Activated naive CD4-positive, alpha-beta T cell treated with anti-CD3 and anti-CD28 coated beads, Interleukin-2, amount 50 U/mL, for 72 hours (primary cell): ENCODE results near the gene RARS2. TPM values are rescaled to one million over a fixed set of nuclear protein-coding genes. Genes with fewer than 3 reads are reported as not detected.
"Not testable (repeated sequence)": the region's sequence is repeated elsewhere in the genome, so short reads cannot be mapped to it uniquely, and the experiment has no call there.

Experiments
- ATAC-seq, 2 donors: fragments of 150-1000 bp; cut with Tn5 transposase; 2 replicates each; pipeline ENCODE4 v1.10.0; 2021; ENCODE audit warnings: mild to moderate bottlenecking in 2 of 2, moderate library complexity in 2 of 2
- DNase-seq, 2 donors: peaks; one replicate each; pipeline ENCODE4 v3.0.0; 2021 to 2022; ENCODE audit warnings: low spot score in 2 of 2
- H3K27ac Mint-ChIP-seq, 2 donors: one replicate each; pipeline ENCODE4 v1.8.0; 2022; ENCODE audit warnings: mild to moderate bottlenecking in 2 of 2, mixed read lengths in 2 of 2
- H3K36me3 Mint-ChIP-seq, 2 donors: one replicate each; pipeline ENCODE4 v1.8.0; 2022; ENCODE audit warnings: mixed read lengths in 2 of 2
- H3K9me3 Mint-ChIP-seq, 2 donors: one replicate each; pipeline ENCODE4 v1.8.0; 2022; ENCODE audit warnings: mixed read lengths in 2 of 2
- total RNA-seq, 2 donors: library from RNA; stranded (reverse); gene quantifications; one replicate each; pipeline ENCODE4 v1.2.3, GENCODE V29; 2022

Gene RARS2, protein sequence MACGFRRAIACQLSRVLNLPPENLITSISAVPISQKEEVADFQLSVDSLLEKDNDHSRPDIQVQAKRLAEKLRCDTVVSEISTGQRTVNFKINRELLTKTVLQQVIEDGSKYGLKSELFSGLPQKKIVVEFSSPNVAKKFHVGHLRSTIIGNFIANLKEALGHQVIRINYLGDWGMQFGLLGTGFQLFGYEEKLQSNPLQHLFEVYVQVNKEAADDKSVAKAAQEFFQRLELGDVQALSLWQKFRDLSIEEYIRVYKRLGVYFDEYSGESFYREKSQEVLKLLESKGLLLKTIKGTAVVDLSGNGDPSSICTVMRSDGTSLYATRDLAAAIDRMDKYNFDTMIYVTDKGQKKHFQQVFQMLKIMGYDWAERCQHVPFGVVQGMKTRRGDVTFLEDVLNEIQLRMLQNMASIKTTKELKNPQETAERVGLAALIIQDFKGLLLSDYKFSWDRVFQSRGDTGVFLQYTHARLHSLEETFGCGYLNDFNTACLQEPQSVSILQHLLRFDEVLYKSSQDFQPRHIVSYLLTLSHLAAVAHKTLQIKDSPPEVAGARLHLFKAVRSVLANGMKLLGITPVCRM
- 10 to 100 TPM; 22.5 to 27.3 TPM for total RNA-seq

DNA sequence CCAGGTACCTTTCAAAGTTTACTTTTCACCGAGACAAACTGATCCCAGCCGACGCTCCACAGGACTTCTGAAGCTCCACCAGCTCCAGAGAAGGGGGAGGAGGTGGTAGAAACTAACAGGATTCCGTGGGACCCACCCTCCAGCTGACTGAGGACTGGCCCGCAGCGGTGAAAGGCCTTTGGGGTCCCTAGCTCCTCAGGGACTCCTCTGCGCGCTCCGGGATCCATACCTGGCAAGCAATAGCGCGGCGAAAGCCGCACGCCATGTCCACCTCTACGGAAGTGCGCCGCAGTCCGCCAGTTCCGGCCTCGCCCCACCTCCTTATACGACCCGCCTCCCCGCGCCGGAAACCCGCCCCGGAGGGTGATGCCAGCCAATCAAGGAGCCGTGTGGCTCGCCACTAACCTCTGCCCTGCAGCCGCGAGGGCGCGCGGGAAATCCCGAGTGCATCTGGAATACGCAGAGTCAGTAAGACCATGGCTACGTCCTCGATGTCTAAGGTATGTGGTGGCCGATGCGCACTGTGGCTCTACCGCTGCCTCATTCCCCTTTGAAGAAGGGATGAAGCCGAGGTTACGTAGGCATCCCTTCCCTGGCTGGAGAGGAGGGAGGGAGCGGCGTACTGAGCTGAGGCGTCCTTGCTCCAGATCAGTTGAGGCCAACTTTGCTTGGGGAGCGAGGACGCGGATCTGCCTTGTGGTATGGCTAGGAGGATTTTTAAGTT, at the start of gene RARS2, which contains the start of gene ORC3:
Gene RARS2 (minus strand): TSS at position 295 of the 724 bp plus-strand sequence. CDS start 30 bp downstream, at position 265.
Gene ORC3 (plus strand): TSS at position 443 of the 724 bp plus-strand sequence. CDS start 34 bp downstream, at position 477.
- Mint-ChIP-seq H3K36me3 (peaks cover 22 to 32% of the 10 kb centered on the region in 2 donors), H3K27ac (peak within 1 kb of the TSS; percentile 96 to 97), H3K9me3 (no peaks in the 10 kb centered on the region)
- DNase-seq (peak; percentile 94 to 97), ATAC-seq (peak; percentile 98 to 100)

DNA sequence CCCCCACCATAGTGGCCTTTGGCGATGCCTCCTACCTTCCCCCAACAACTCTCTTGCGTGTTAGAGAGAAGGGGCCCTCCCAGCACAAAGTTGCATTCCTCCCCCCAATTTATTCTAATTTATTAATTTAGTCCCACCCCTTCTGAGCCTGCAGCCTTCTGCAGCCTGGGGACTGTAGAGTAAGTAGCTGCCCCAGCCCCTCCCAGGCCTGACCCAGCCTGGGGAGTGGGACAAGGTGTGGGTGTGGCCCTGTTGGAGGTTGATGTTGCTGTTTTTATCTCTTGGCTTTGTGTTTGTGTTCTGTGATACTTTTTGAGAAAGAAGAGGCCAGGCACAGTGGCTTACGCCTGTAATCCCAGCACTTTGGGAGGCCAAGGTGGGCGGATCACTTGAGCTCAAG, 49.6 kb upstream of the RARS2 start:
- H3K27ac Mint-ChIP-seq = no peak overlapping the region
- no peak for ATAC-seq
- no peak for DNase-seq
- peaks cover 5 to 9% of the 10 kb centered on the region in 2 donors for H3K36me3 Mint-ChIP-seq
- no peaks in the 10 kb centered on the region for H3K9me3 Mint-ChIP-seq

DNA sequence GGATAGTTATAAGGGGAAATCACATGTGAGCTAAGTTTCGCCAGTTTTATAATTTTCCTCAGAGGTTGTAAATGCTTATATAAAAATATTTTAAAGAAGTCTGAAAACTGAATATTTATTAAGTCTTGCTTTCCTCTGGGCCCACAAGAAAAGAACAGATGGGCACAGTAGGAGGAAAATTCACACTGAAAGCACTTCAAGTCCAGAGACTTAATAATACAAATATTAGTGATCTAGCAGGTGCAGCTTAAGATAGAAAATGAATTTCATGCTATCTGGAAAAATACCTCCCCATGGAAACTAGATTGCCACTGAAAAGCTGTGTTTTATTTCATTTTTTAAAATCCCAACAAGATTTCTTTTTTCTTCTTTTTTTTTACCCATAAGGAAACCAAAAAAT, 47.3 kb upstream of the RARS2 start:
- ATAC-seq (no peak), DNase-seq (no peak)
- Mint-ChIP-seq H3K9me3 (no peaks in the 10 kb centered on the region), H3K27ac (no peak overlapping the region), H3K36me3 (peaks cover 5 to 11% of the 10 kb centered on the region in 2 donors)

DNA sequence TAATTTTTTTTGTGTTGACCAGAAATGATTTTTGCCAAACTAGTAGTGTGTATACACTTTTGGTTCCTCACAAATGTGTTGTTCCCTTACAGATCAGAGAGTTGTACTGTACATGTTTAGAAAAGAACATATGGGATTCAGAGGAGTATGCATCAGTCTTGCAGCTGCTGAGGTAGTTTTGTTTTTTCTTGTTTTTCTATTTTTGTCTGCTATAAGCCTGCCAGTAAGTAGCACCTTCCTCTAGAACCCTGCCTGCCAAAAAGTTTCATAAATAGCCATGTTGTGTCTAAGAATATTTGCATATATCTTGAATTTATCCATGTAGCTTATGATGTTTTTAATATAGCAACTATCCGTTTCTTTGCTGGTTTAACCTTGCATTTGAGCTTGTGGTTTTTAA, 46.5 kb upstream of the RARS2 start:
- Mint-ChIP-seq H3K9me3 (no peaks in the 10 kb centered on the region), H3K36me3 (peaks cover 5 to 14% of the 10 kb centered on the region in 2 donors), H3K27ac (no peak overlapping the region)
- DNase-seq (no peak), ATAC-seq (no peak)

DNA sequence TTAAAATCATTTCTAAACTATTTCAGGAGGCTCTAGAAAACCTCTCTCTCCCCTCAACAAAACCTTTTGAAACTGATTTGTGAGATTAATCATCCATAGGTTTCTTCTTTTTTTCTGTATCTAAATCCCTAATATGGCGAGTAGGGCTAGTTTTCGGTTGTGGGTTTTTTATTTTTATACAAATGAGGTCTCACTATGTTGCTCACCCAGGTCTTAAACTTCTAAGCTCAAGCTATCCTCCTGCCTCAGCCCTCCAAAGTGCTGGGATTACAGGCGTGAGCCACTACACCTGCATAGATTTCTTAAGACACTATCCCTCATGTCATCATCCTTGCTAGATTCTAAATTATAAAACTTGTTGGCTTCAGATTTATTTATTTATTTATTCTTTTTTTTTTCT, 44.1 kb upstream of the RARS2 start:
- H3K36me3 Mint-ChIP-seq = peaks cover 5 to 14% of the 10 kb centered on the region in 2 donors
- H3K9me3 Mint-ChIP-seq = no peaks in the 10 kb centered on the region
- no peak overlapping the region for H3K27ac Mint-ChIP-seq
- DNase-seq (no peak), ATAC-seq (peak in 1 of 2 donors; percentile 32)

DNA sequence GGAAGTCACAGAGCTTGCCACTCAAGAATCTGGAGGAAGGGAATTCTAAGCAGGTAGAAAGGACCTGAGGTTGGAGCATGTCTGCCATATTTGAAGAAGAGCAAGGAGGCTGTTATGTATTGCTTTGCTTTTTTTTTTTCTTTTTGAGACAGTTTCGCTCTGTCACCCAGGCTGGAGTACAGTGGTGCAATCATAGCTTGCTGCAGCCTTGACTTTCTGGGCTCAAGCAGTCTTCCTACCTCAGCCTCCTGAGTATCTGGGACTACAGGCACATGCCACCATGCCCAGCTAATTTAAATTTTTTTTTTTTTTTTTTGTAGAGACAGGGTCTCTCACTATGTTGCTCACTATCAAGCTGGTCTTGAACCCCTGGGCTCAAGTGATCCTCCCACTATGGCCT, 41.0 kb upstream of the RARS2 start:
- no peak overlapping the region for H3K27ac Mint-ChIP-seq
- DNase-seq (no peak), ATAC-seq (no peak)
- H3K9me3 Mint-ChIP-seq = no peaks in the 10 kb centered on the region
- H3K36me3 Mint-ChIP-seq = peaks cover 0 to 5% of the 10 kb centered on the region in 2 donors

DNA sequence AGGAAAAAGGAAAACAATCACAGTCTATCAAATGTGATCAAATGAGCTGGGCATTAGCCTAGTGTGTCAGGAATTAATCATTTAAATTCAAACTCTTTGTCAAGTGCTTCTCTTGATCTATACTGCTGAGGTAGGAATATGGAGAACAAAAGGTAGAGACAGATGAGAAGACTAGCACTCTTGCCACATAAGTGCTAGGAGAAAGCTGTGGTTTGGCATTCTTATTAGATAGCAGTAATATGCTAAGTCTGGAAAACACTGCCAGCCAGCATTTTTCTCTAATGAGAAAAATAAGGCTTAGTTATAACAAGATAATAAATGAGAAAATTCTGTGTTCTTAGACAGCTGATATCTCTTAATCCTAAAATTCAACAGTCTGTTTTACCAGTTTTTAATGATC, 39.1 kb upstream of the RARS2 start:
- Mint-ChIP-seq H3K36me3 (peaks cover 5 to 9% of the 10 kb centered on the region in 2 donors), H3K9me3 (no peaks in the 10 kb centered on the region), H3K27ac (no peak overlapping the region)
- ATAC-seq (no peak), DNase-seq (no peak)

DNA sequence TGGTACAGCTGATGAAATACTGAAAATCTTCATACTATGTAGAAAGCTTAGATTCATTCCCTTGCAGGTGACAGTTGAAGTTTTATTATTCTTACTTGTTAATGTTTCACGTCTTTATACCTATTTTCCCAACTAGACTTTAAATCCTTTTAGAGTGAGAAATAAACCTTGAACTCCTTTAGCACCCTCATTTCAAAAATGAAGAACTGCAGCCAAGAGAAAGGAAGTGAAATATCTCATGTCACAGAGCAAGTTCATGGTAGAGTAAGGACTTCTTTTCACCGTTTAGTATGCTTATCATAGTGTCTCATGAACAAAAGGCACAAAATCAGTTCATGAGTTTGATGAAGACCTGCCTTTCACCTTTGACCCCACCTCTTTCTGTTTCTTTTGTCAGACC, 38.6 kb upstream of the RARS2 start:
- ATAC-seq (no peak), DNase-seq (no peak)
- Mint-ChIP-seq H3K36me3 (peaks cover 7 to 9% of the 10 kb centered on the region in 2 donors), H3K27ac (peak overlapping the region in 1 of 2 donors; percentile 73), H3K9me3 (no peaks in the 10 kb centered on the region)

DNA sequence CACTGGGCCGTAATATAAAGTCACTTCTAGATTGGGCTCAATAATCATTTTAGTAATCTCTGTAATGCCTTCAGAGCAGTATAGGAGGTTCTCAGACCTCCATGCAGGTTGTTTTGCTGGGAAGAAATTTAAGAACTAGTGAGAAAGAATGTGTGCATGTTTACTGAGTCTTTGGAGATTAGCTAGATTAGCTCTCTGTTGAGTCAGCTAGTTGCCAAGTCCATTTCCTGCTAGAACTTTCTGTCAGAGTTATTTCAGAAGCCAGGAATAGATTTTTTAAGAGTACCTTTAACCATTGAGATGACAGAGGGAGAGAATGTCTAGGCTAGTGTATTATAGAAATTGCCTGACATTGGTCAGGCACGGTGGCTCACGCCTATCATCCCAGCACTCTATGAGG, 33.5 kb upstream of the RARS2 start:
- no peak for ATAC-seq

DNA sequence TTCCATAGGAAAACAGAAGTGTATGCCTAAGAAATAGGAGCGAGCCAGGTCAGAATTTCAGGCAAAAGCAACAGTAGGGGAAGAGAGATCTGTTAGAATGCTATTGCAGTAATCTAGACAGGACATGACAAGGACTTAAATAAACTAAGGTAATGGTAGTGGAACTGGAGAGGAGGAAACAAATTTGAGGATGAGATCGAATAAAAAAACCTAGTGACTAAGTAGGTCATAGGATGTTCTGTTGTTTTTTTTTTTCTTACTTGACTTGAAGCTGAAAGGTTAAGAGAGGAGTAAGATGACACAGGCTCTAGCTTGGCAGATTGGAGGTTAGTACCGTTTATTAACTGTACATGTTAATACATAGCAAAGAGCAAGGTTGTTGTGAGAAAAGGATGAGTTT, 28.7 kb upstream of the RARS2 start:
- no peaks in the 10 kb centered on the region for H3K9me3 Mint-ChIP-seq
- H3K36me3 Mint-ChIP-seq = peaks cover 20 to 25% of the 10 kb centered on the region in 2 donors
- no peak for DNase-seq
- peak overlapping the region in 1 of 2 donors; percentile 17 for H3K27ac Mint-ChIP-seq
- no peak for ATAC-seq

More for the DNA sequence above, 33.5 kb upstream of the RARS2 start:
- Mint-ChIP-seq H3K27ac (no peak overlapping the region), H3K36me3 (peaks cover 12 to 16% of the 10 kb centered on the region in 2 donors), H3K9me3 (no peaks in the 10 kb centered on the region)
- DNase-seq = no peak

DNA sequence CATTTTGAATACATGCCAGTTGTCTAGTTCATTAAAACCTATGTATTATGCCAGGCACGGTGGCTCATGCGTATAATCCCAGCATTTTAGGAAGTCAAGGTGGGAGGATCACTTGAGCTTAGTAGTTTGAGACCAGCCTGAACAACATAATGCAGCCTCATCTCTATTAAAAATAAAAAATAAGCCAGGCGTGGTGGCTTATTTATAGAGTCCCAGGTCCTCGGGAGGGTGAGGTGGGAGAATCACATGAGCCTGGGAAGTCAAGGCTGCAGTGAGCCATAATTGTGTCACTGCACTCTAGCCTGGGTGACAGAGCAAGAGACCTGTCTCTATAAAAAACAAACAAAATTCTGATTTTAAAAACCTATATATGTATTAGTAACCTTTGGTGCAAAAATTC, 27.6 kb upstream of the RARS2 start:
- H3K36me3 Mint-ChIP-seq = peaks cover 30% of the 10 kb centered on the region in 2 donors
- ATAC-seq (no peak), DNase-seq (no peak)
- H3K27ac Mint-ChIP-seq = no peak overlapping the region
- no peaks in the 10 kb centered on the region for H3K9me3 Mint-ChIP-seq

DNA sequence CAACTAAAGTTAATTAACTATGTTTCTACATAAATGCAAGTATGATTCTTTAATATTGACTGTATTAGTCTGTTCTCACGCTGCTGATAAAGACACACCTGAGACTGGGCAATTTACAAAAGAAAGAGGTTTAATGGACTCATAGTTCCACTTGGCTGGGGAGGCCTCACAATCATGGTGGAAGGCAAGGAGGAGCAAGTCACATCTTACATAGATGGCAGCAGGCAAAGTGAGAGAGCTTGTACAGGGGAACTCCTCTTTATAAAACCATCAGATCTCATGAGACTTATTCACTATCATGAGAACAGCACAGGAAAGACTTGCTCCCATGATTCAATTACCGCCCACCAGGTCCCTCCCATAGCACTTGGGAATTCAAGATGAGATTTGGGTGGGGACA, 23.2 kb upstream of the RARS2 start:
- DNase-seq, H3K27ac Mint-ChIP-seq, ATAC-seq, H3K9me3 Mint-ChIP-seq: not testable (repeated sequence)
- peaks cover 23 to 24% of the 10 kb centered on the region in 2 donors for H3K36me3 Mint-ChIP-seq

DNA sequence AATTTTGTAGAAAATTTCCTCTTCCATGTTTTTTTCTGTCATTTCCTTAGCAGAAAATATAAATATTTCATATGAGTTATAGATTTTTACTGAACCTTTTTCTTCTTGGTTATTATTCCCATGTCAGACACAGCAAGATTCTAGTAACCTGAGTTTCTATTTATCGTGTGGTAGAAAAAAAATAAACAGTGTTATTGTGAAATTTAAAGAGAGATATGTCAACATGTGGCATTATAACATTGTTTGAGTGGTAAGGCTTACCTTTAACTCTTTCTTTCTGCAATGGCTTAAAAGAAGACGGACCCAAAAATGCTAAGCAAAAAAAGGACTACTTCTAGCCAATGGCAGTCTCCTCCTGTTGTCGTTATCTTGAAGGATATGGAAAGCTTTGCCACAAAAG, 19.0 kb upstream of the RARS2 start:
- no peaks in the 10 kb centered on the region for H3K9me3 Mint-ChIP-seq
- peaks cover 13% of the 10 kb centered on the region in 2 donors for H3K36me3 Mint-ChIP-seq
- ATAC-seq = no peak
- no peak overlapping the region for H3K27ac Mint-ChIP-seq
- DNase-seq = no peak

DNA sequence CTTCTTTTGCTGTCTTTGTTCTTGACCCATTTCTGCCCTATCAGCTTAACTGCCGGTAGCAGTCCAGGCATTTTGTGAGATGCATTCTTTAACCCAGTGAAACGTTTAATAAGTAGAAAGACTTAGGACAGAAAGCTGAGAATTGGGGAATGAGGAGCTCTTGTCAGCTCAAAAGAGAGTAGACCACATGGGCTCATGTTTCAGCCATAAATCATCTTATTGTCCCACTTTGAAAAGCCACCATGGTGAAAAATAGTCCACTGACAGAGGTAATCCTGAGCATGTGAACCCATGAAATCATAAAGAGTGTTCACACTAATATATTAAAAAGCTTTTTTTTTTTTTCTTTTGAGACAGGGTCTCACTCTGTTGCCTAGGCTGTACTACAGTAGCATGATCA, 16.4 kb upstream of the RARS2 start:
- Mint-ChIP-seq H3K27ac (no peak overlapping the region), H3K9me3 (no peaks in the 10 kb centered on the region), H3K36me3 (no peaks in the 10 kb centered on the region)
- ATAC-seq (no peak), DNase-seq (no peak)

DNA sequence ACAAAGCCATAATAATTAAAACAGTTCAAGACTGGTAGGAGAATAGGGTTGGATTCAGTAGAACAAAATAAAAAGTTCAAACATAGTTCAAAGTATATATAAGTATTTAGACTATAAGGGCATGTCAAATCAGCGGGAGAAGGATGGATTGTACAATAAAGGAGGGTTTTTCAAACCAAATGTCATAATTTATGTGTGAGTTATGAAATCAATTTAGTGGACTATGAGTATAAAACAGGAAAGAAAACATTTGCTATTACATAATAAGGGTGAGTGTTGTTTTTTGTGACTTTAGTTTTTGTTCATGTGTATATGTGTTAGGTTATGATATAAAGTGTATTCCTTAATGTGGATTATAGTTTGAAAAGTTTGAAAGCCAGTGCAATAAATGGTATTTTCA, 10.8 kb upstream of the RARS2 start:
- no peak overlapping the region for H3K27ac Mint-ChIP-seq
- H3K9me3 Mint-ChIP-seq = no peaks in the 10 kb centered on the region
- no peak for ATAC-seq
- DNase-seq = no peak
- no peaks in the 10 kb centered on the region for H3K36me3 Mint-ChIP-seq

DNA sequence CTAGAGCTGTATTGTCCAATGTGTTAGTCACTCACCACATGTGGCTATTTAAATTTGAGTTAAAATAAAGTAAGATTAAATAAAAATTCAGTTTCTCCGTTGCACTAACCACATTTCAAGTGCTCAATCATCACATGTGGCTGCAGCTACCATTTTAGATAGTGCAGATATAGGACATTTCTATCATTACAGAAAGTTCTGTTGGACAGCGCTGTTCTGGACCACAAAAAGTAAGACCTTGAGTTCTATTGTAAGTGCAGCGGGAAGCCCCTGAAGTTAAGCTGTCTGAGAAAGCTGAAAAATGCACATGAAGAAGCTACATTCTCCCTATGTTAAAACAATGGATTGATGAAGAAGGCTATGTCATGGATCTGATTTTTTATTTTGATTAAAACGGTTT, 1.2 kb upstream of the RARS2 start:
- ATAC-seq = no peak
- no peaks in the 10 kb centered on the region for H3K9me3 Mint-ChIP-seq
- peak overlapping the region; percentile 96 to 97 for H3K27ac Mint-ChIP-seq
- DNase-seq = no peak
- H3K36me3 Mint-ChIP-seq = peaks cover 22 to 32% of the 10 kb centered on the region in 2 donors

DNA sequence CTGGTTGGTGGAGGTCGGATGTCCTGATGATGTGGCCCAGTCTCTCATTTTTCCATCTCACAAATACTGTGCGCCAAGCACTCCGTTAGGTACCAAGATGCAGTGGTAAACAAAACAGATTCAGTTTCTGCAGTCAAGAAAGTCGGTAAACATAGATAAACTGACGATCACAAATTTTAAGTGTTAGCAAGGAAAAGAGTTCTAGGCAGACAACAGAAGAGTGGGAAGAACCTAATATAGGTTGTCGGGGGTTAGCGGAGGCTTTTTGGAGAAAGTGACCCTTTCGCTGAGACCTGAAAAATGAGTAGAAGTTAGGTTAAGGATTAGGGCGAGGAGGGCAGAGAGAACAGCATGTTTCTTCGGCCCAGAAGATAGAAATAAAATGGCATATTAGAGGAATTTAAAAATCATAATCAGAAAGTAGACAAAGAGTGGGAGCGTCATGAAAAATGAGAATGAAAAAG, 662 bp upstream of the RARS2 start:
- ATAC-seq (no peak), DNase-seq (no peak)
- H3K9me3 Mint-ChIP-seq = no peaks in the 10 kb centered on the region
- peaks cover 22 to 32% of the 10 kb centered on the region in 2 donors for H3K36me3 Mint-ChIP-seq
- H3K27ac Mint-ChIP-seq = peak overlapping the region; percentile 96 to 97
